ENCODE measurements around the gene RIMS1.
A peak's percentile ranks its signal among the peaks of the same experiment; 100 is the strongest.

RIMS1 gene

DNA sequence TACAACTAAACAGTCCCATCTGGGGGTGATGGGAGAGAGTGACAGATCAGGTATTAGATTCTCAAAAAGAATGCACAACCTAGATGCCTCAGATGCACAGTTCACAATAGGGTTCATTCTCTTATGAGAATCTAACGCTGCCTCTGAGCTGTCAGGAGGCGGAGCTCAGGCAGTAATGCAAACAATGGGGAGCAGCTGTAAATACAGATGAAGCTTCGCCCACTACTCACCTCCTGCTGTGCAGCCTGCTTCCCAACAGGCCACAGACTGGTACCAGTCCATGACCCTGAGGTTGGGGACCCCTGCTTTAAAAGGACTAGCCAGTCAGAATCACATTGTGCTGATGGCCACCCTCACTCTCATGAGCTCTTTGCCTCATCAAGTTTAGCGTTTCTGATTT lies 488.5 kb downstream of the RIMS1 start:
- DNase-seq (ENCODE audit: extremely low spot score), result no peak
- POLR2A ChIA-PET, result no interaction called here
- CTCF ChIA-PET, result interaction anchor here (0.7 to 1.4 kb wide), 2 partner anchors 9 to 18 kb away, joined by 3 to 4 read pairs; no protein-coding TSS in a partner anchor
- TF ChIP-seq, protein P1, sequence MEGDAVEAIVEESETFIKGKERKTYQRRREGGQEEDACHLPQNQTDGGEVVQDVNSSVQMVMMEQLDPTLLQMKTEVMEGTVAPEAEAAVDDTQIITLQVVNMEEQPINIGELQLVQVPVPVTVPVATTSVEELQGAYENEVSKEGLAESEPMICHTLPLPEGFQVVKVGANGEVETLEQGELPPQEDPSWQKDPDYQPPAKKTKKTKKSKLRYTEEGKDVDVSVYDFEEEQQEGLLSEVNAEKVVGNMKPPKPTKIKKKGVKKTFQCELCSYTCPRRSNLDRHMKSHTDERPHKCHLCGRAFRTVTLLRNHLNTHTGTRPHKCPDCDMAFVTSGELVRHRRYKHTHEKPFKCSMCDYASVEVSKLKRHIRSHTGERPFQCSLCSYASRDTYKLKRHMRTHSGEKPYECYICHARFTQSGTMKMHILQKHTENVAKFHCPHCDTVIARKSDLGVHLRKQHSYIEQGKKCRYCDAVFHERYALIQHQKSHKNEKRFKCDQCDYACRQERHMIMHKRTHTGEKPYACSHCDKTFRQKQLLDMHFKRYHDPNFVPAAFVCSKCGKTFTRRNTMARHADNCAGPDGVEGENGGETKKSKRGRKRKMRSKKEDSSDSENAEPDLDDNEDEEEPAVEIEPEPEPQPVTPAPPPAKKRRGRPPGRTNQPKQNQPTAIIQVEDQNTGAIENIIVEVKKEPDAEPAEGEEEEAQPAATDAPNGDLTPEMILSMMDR (IDR thresholded peaks at IDR 0.05; ENCODE audit: control extremely low read depth, extremely low read depth, low read depth, missing control alignments), result no peak

DNA sequence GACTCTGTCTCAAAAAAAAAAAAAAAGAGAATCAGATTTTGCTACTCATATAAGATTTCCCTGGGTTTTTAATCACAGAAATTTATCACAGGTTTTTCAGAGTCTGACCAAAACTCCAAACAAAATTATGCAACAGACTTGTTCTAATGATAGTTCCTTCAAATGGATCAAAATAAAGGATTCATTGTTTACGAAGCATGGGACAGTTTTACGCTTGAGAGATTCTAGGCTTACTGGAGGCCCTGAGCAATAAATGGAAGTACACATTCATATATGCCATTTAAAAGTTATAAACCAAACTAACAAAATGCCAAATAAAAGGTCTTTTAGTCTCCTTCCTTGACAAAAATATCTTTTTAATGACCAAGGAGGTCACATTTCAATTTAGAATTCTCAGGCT lies 490.4 kb downstream of the RIMS1 start:
- no peak for DNase-seq (ENCODE audit: extremely low spot score)
- CTCF ChIA-PET, result interaction anchor here (1.3 kb wide), 1 partner anchor 11 kb away, joined by 4 read pairs; no protein-coding TSS in a partner anchor
- TF ChIP-seq, protein P1 (IDR thresholded peaks at IDR 0.05; ENCODE audit: control extremely low read depth, extremely low read depth, low read depth, missing control alignments), result no peak
- POLR2A ChIA-PET, result no interaction called here

GRCh38 chr6:72381076-72381475 lies 494.7 kb downstream of the RIMS1 start:
- DNase-seq (ENCODE audit: extremely low spot score), result no peak
- ChIA-PET CTCF (interaction anchor here (1.1 to 1.7 kb wide), 3 partner anchors 12 to 235 kb away, joined by 3 to 6 read pairs (median 4); no protein-coding TSS in a partner anchor), POLR2A (no interaction called here)
- TF ChIP-seq, protein P1 (IDR thresholded peaks at IDR 0.05; ENCODE audit: control extremely low read depth, extremely low read depth, low read depth, missing control alignments), result no peak

DNA sequence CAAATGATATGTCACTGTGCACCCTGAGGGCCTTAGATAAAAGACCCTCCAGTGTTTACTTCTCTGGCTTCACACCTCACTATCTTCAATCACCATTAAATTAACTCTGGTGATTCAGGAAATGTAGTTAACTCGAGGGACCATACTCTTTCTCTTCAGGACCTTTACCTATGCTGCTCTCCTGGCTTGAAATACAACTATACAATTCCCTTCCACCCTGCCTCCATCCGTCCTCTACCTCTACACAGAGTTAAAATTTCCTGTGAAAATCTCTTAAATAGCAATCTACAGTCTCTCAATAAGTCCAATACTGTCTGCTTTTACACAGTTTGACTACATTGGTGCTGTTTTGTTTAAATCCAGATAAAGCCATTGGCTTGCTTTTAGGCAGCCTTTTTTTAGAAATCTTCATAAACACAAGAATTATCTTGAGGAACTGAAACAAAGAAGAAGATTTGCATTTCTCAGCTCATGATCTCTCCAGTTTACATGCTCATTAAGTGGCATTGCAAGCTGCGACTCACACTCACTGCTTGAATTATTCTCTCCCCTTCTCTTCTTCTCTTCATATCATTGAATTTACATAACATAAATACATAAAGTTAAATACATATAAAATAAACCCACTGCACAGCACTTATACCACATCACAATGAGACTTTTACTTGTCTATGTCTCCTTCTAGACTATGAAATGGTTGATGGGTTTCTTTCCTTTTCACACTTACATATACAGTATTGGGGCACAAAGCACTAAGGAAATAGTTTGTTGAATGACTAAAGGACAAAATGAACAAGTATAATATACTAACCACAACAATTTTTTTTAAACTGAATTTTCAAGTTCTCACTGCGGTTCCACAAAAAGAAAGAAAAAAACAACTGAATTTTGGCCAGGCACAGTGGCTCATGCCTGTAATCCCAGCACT lies 496.5 kb downstream of the RIMS1 start:
- CTCF ChIA-PET, result interaction anchor here (0.6 to 2.6 kb wide), 2 partner anchors 29 to 537 kb away, joined by 3 to 14 read pairs; no protein-coding TSS in a partner anchor
- POLR2A ChIA-PET, result no interaction called here
- TF ChIP-seq, protein P1 (IDR thresholded peaks at IDR 0.05; ENCODE audit: control extremely low read depth, extremely low read depth, low read depth, missing control alignments), result no peak
- peak; percentile 49 for DNase-seq (ENCODE audit: extremely low spot score)

DNA sequence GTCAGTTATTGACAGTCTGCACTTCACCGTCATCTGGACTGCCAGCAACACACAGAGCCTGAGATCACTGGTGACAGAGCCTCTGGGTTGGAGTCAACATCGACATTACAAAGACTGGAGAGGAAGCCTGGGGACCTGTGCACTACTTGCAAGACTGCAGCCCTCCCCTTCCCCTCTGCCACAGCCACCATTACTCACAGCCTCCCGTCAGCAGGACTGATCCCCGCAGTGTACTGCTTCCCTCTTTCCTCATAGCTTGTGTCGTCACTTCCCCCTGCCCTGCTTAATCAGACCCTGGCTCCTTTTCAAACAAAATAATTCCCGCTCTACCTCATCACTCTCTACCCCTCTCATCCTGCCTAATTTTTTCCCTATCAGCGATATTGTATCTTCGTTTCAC lies 500.0 kb downstream of the RIMS1 start:
- no peak for DNase-seq (ENCODE audit: extremely low spot score)
- TF ChIP-seq, protein P1 (IDR thresholded peaks at IDR 0.05; ENCODE audit: control extremely low read depth, extremely low read depth, low read depth, missing control alignments), result no peak
- CTCF ChIA-PET, result no interaction called here
- POLR2A ChIA-PET, result no interaction called here

DNA sequence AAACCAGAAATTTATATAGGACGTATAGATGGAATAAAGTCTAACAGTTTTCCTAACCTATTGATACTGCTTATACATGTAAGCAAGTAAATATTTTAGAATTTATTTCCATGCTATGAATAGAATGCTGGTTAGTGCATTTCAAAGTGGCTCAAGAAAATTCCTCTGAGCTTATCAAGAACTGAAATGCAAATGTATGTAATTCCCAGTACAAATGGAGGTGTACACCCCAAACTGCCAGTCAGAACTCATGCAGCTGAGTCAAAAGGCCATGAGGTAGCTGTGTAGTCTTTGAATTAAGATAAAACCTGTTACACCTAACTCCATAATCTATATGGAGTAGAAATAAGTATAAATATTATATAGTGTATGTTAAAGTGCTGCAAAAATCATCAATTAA lies 503.3 kb downstream of the RIMS1 start:
- ChIA-PET CTCF (interaction anchor here (1.6 to 3.3 kb wide), 2 partner anchors 12 to 22 kb away, joined by 4 to 19 read pairs; no protein-coding TSS in a partner anchor), POLR2A (no interaction called here)
- TF ChIP-seq, protein P1 (IDR thresholded peaks at IDR 0.05; ENCODE audit: control extremely low read depth, extremely low read depth, low read depth, missing control alignments), result no peak
- DNase-seq (ENCODE audit: extremely low spot score), result no peak

Measured in GM10248 (cell line).